Endodermal cell (in vitro differentiated cells): ENCODE results near the gene PCSK7. TPM values are rescaled to one million over a fixed set of nuclear protein-coding genes. Genes with fewer than 3 reads are reported as not detected.
A peak's percentile ranks its signal among the peaks of the same experiment; 100 is the strongest.

Source experiments
- DNase-seq: peaks from one replicate; pipeline ENCODE4 v3.0.0-alpha.2; 2017
- H3K27ac ChIP-seq: 2 replicates; pipeline ENCODE4 v1.5.1; 2013; ENCODE audit warnings: mild to moderate bottlenecking, low read depth, low read length, moderate library complexity
- H3K27me3 ChIP-seq: 2 replicates; pipeline ENCODE4 v1.6.1; 2013; ENCODE audit warnings: mild to moderate bottlenecking, low read length, moderate library complexity; ENCODE audit not compliant: insufficient read depth, control insufficient read depth, poor library complexity, severe bottlenecking
- H3K36me3 ChIP-seq: 2 replicates; pipeline ENCODE4 v1.7.0; 2013; ENCODE audit warnings: mild to moderate bottlenecking, low read length, moderate library complexity; ENCODE audit not compliant: control insufficient read depth, insufficient read depth
- H3K4me1 ChIP-seq: one replicate; pipeline ENCODE4 v1.7.0; 2013; ENCODE audit warnings: low read length; ENCODE audit not compliant: control insufficient read depth, insufficient read depth
- H3K4me3 ChIP-seq: 2 replicates; pipeline ENCODE4 v1.5.1; 2013; ENCODE audit warnings: mild to moderate bottlenecking, low read length, moderate library complexity
- H3K9ac ChIP-seq: 2 replicates; pipeline ENCODE4 v1.6.1; 2013; ENCODE audit warnings: mild to moderate bottlenecking, low read length, moderate library complexity; ENCODE audit not compliant: poor library complexity, severe bottlenecking; ENCODE audit errors: extremely low read depth
- H3K9me3 ChIP-seq: 2 replicates; pipeline ENCODE4 v1.6.1; 2013; ENCODE audit warnings: mild to moderate bottlenecking, low read length, moderate library complexity; ENCODE audit not compliant: control insufficient read depth
- H3K27ac Mint-ChIP-seq: 2 replicates; pipeline ENCODE4 v1.8.0; 2020; ENCODE audit warnings: mixed read lengths
- H3K27me3 Mint-ChIP-seq: 2 replicates; pipeline ENCODE4 v1.8.0; 2021; ENCODE audit warnings: mild to moderate bottlenecking, mixed read lengths; ENCODE audit not compliant: insufficient read depth
- H3K36me3 Mint-ChIP-seq: 2 replicates; pipeline ENCODE4 v1.8.0; 2020; ENCODE audit warnings: low read depth, mixed read lengths
- H3K4me1 Mint-ChIP-seq: 2 replicates; pipeline ENCODE4 v1.8.0; 2020; ENCODE audit warnings: mixed read lengths
- H3K4me3 Mint-ChIP-seq: 2 replicates; pipeline ENCODE4 v1.8.0; 2020; ENCODE audit warnings: mild to moderate bottlenecking, moderate library complexity, mixed read lengths
- H3K9me3 Mint-ChIP-seq: 2 replicates; pipeline ENCODE4 v1.8.0; 2020; ENCODE audit warnings: mild to moderate bottlenecking, mixed read lengths
- CTCF ChIP-seq: fragments of 200-600 bp; sonication (generic); conservative IDR thresholded peaks from 2 replicates; pipeline ENCODE4 v1.5.0; 2021; ENCODE audit warnings: antibody characterized with exemption, mild to moderate bottlenecking
- WGBS, 2 experiments: methylation state at CpG; one replicate each; pipeline versions ENCODE4 v1.1.5 to v1.1.7; 2013; ENCODE audit warnings: missing lambda C conversion rate in 2 of 2, mixed read lengths in 1 of 2; ENCODE audit not compliant: insufficient coverage in 1 of 2, insufficient read length in 1 of 2; 5-methylcytosine and 5-hydroxymethylcytosine counted together
- total RNA-seq, 2 donors: library from RNA; stranded (reverse); fragmentation: NEBNext Ultra II Directional in 1 of 2; extraction: Animal tissue kit (Norgen Biotek cat#: 25700) in 1 of 2; gene quantifications; 2 replicates in 1 of 2; 3 replicates in 1 of 2; pipeline ENCODE4 v1.2.1, GENCODE V29; 2021

PCSK7 gene
- total RNA-seq, 2 donors from 2014 or later = 56.5 to 58.6 TPM

GRCh38 chr11:117219455-117219854 lies 12.4 kb downstream of the PCSK7 start:
- Histone ChIP-seq H3K4me1 (no peaks in the 10 kb centered on the region), H3K27me3 (no peaks in the 10 kb centered on the region), H3K9ac (no peak overlapping the region), H3K9me3 (no peaks in the 10 kb centered on the region), H3K36me3 (peaks cover 78% of the 10 kb centered on the region), H3K4me3 (no peak overlapping the region), H3K27ac (no peak overlapping the region)
- TF ChIP-seq CTCF = no peak
- Mint-ChIP-seq H3K27ac (peak overlapping the region; percentile 31), H3K9me3 (no peaks in the 10 kb centered on the region), H3K4me1 (peaks cover 2% of the 10 kb centered on the region), H3K36me3 (peaks cover 53% of the 10 kb centered on the region), H3K27me3 (no peaks in the 10 kb centered on the region), H3K4me3 (no peak overlapping the region)
- 93 to 100% methylated on average over 8 of the region's 8 CpGs for WGBS, 2 experiments
- DNase-seq = no peak

- no peaks in the 10 kb centered on the region for H3K4me1 ChIP-seq
- no peak overlapping the region for H3K4me3 Mint-ChIP-seq
- no peak for TF ChIP-seq CTCF
- H3K27me3 ChIP-seq = no peaks in the 10 kb centered on the region
- H3K9me3 Mint-ChIP-seq = no peaks in the 10 kb centered on the region
- peaks cover 2% of the 10 kb centered on the region for H3K4me1 Mint-ChIP-seq
- no peak overlapping the region for H3K27ac ChIP-seq
- no peak for DNase-seq
- H3K27ac Mint-ChIP-seq = no peak overlapping the region
- no peak overlapping the region for H3K4me3 ChIP-seq
- 93 to 98% methylated on average over 7 to 9 of the region's 9 CpGs for WGBS, 2 experiments
- H3K36me3 Mint-ChIP-seq = peaks cover 53% of the 10 kb centered on the region
- H3K36me3 ChIP-seq = peaks cover 77% of the 10 kb centered on the region
- no peak overlapping the region for H3K9ac ChIP-seq
- H3K9me3 ChIP-seq = no peaks in the 10 kb centered on the region
- H3K27me3 Mint-ChIP-seq = no peaks in the 10 kb centered on the region
These were observed 12.9 kb downstream of the PCSK7 start for GRCh38 chr11:117219001-117219400.

GRCh38 chr11:117218133-117218915 lies 13.5 kb downstream of the PCSK7 start:
- H3K9me3 Mint-ChIP-seq = no peaks in the 10 kb centered on the region

More at GRCh38 chr11:117218133-117218915, 13.5 kb downstream of the PCSK7 start:
- no peak overlapping the region for H3K4me3 Mint-ChIP-seq
- no peak for TF ChIP-seq CTCF
- peaks cover 2% of the 10 kb centered on the region for H3K4me1 Mint-ChIP-seq
- peaks cover 51% of the 10 kb centered on the region for H3K36me3 Mint-ChIP-seq
- Histone ChIP-seq H3K4me3 (no peak overlapping the region), H3K9me3 (no peaks in the 10 kb centered on the region), H3K36me3 (peaks cover 73% of the 10 kb centered on the region), H3K9ac (no peak overlapping the region), H3K27me3 (no peaks in the 10 kb centered on the region), H3K4me1 (no peaks in the 10 kb centered on the region), H3K27ac (no peak overlapping the region)
- 88 to 93% methylated on average over 7 to 15 of the region's 15 CpGs for WGBS, 2 experiments
- H3K27ac Mint-ChIP-seq = no peak overlapping the region
- no peaks in the 10 kb centered on the region for H3K27me3 Mint-ChIP-seq
- DNase-seq = no peak
